ENCODE results near the gene BCL6. TPM values are rescaled to one million over a fixed set of nuclear protein-coding genes. Genes with fewer than 3 reads are reported as not detected.

Gene BCL6
- polyA plus RNA-seq, 1 experiment, result 12.8 TPM

DNA sequence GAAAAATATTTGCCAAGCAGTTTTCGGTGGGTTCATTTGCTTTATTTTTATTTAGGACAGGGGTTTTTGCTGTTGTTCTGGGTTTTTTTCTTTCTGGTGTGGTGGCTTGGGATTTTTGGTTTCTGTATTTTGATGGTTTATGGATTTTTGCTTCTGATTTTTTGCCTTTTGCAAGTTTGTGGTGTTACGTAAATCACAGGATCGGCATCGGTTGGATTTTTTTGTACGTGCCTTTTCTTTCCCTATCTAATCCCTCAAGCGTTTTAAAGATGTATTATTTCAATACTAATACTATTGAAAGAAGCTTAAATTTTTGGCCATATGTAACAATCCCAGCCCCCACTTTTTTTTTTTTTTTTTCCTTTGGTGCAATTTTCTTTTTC lies 782 bp upstream of the BCL6 start:
- H3K27ac ChIP-seq (ENCODE audit: low read depth, low read length), result peak overlapping the region; percentile 99
- peak overlapping the region; percentile 54 for H3K4me3 ChIP-seq (ENCODE audit: low read depth, low read length)
- CTCF ChIA-PET, result interaction anchor here (0.6 to 6.5 kb wide), 9 partner anchors 69 to 1209 kb away, joined by 3 to 96 read pairs (median 4); no protein-coding TSS in a partner anchor
- POLR2A ChIA-PET, result interaction anchor here (0.5 to 1.8 kb wide), 21 partner anchors 22 to 1210 kb away, joined by 3 to 14 read pairs (median 5); partner anchors contain the start of gene LPP
- DNase-seq (ENCODE audit: low read depth, low spot score), result no peak
- peaks cover 3% of the 10 kb centered on the region for H3K27me3 ChIP-seq (ENCODE audit: control insufficient read depth, insufficient read depth, low read length)
- TF ChIP-seq, protein P1, sequence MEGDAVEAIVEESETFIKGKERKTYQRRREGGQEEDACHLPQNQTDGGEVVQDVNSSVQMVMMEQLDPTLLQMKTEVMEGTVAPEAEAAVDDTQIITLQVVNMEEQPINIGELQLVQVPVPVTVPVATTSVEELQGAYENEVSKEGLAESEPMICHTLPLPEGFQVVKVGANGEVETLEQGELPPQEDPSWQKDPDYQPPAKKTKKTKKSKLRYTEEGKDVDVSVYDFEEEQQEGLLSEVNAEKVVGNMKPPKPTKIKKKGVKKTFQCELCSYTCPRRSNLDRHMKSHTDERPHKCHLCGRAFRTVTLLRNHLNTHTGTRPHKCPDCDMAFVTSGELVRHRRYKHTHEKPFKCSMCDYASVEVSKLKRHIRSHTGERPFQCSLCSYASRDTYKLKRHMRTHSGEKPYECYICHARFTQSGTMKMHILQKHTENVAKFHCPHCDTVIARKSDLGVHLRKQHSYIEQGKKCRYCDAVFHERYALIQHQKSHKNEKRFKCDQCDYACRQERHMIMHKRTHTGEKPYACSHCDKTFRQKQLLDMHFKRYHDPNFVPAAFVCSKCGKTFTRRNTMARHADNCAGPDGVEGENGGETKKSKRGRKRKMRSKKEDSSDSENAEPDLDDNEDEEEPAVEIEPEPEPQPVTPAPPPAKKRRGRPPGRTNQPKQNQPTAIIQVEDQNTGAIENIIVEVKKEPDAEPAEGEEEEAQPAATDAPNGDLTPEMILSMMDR (IDR thresholded peaks at IDR 0.05; ENCODE audit: low read depth, low read length), result no peak
- H3K9me3 ChIP-seq (ENCODE audit: control insufficient read depth, insufficient read depth, low read length), result no peaks in the 10 kb centered on the region

DNA sequence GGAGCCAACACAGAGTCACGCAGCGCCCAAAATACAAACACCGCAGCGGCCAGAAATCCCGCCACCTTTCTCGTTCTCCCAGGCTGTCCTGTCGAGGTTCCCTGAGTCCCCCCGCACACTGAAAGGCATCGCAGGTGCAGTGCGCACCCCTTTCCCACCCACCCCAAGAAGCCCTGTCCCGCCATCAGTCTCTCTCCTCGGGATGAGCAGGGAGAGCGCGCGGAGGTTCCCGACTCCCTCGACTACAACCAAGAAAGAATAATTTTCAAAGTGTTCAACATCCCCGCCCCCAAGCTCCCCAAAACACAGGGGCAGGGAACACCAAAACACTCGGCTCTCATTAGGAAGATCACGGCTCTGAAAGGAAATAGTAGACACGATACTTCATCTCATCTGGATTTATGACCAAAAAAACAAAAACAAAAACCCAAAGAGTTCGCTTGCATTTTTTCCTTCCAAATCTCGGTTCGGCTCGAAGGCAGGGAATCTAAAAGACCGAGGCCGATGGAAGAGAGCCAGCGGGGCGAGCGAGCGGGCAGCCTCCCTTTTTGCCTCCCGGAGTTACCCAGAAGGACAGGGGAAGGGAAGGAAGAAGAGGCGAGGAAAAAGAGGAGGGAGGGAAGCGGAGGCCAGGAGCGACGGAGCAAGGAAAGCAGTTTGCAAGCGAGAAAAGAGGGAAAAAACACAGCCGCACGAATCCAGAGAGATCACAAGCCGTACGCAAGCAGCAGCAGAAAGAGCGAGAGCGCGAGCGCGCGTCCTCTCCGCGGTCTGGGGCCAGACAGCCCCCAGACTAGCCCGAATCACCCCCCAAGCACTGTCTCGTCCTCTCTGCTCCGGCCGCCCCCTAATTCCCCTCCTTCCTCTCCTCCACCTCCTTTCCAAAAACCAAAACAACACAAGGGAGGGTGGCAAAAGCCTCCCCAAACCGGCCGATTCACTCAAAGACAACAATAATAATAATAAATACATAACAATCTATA lies 808 bp downstream of the BCL6 start:
- Histone ChIP-seq H3K9me3 (ENCODE audit: control insufficient read depth, insufficient read depth, low read length) (no peaks in the 10 kb centered on the region), H3K27me3 (ENCODE audit: control insufficient read depth, insufficient read depth, low read length) (peaks cover 2% of the 10 kb centered on the region), H3K27ac (ENCODE audit: low read depth, low read length) (peak overlapping the region; percentile 99), H3K4me3 (ENCODE audit: low read depth, low read length) (peak overlapping the region; percentile 89)
- no peak for DNase-seq (ENCODE audit: low read depth, low spot score)
- CTCF ChIA-PET, result interaction anchor here (0.6 to 6.5 kb wide), 3 partner anchors 560 to 1211 kb away, joined by 3 to 96 read pairs (median 3); no protein-coding TSS in a partner anchor
- POLR2A ChIA-PET, result interaction anchor here (0.5 to 2.1 kb wide), 18 partner anchors 15 to 1206 kb away, joined by 3 to 14 read pairs (median 4); partner anchors contain the start of gene LPP
- TF ChIP-seq, protein P1 (IDR thresholded peaks at IDR 0.05; ENCODE audit: low read depth, low read length), result no peak

DNA sequence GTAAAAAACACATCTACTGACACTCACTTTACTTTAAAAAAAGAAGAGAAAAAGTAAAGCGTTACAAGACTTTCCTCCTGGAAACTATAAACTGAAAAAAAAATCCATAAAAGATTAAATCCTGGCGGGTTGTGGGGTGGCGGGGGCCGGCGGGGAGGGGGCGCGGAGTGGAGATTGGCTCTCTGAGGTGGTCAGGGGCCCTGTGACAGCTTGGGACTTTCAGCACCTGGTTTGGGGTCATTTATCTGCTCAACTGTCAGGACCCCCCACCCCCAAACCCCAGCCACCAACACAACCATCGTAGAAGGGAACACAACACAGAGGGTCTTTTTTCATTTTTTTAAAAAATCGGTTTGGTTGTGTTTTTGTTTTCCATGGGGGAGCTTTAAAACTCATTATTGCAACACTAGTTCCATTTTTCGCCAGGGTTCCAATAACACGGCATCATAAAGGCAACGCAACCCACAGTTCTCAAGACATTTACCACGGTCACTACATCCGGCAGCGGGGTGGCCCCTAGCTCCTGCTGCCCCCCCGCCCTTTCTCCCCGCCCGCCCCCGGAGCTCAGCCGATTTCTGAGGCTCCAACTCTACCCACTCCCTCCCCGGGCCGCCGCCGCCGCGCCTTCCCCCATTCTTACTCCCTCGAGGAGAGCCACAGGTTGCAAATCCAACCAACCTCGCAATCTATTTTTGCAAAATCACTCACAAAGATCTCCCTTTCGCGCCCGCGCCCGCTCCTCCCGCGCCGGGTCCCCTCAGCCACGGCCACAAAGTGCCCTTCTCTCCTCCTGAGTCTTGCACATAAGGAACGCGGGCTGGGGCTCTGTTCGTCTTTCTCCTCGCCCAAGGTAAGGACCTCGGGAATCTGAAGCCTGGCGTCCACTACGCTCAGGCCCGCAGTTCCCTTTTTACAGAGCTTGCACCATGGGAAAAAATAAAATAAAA lies 1.8 kb downstream of the BCL6 start:
- DNase-seq (ENCODE audit: low read depth, low spot score), result no peak
- ChIA-PET CTCF (interaction anchor here (0.6 to 6.5 kb wide), 11 partner anchors 434 to 1399 kb away, joined by 3 to 96 read pairs (median 4); no protein-coding TSS in a partner anchor), POLR2A (interaction anchor here (1.0 to 2.1 kb wide), 3 partner anchors 410 to 527 kb away, joined by 3 to 4 read pairs (median 3); no protein-coding TSS in a partner anchor)
- peak overlapping the region; percentile 89 for H3K4me3 ChIP-seq (ENCODE audit: low read depth, low read length)
- TF ChIP-seq, protein P1 (IDR thresholded peaks at IDR 0.05; ENCODE audit: low read depth, low read length), result no peak
- peak overlapping the region; percentile 99 for H3K27ac ChIP-seq (ENCODE audit: low read depth, low read length)
- no peaks in the 10 kb centered on the region for H3K27me3 ChIP-seq (ENCODE audit: control insufficient read depth, insufficient read depth, low read length)
- H3K9me3 ChIP-seq (ENCODE audit: control insufficient read depth, insufficient read depth, low read length), result no peaks in the 10 kb centered on the region

DNA sequence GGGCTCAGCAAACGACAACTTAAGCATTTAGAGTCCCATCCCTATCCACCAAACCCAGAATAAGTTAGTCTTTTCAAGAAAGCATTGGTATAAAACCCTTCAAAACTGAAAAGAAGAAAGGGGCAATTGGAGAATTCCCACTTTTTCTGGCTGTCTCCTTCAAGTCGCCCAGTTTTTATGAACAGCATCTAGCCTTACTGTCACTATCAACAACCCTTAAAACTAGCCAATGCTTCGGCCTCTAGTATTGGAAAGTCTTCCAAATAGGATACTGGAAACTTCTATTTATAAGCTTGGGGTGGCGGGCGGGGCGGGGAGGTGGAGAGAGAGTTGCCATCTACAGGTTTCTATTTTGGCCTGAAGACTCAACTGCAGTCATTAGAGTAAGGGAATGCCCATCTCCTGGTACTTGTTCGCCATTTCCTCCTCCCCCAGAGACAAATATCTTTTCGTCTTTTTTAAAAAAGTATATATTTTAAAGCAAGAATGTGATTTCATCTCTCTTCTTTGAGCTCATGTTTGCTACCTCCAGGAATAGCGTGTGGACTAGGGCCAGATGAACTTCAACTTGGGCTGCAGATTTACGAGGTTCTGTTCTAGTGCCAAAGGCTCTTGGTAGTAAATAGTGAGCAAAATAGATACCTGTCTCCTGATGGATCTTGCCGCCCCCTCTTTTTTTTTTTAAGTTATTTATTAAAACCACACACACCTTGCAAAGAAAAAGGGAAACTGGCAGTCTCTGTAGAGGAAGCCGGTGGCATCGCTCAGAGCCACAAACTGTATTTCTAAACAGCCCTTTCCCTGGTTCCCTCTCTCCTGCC lies 2.7 kb downstream of the BCL6 start:
- Histone ChIP-seq H3K27ac (ENCODE audit: low read depth, low read length) (peak overlapping the region; percentile 47), H3K9me3 (ENCODE audit: control insufficient read depth, insufficient read depth, low read length) (no peaks in the 10 kb centered on the region), H3K27me3 (ENCODE audit: control insufficient read depth, insufficient read depth, low read length) (no peaks in the 10 kb centered on the region), H3K4me3 (ENCODE audit: low read depth, low read length) (peak overlapping the region; percentile 89)
- TF ChIP-seq, protein P1 (IDR thresholded peaks at IDR 0.05; ENCODE audit: low read depth, low read length), result no peak
- DNase-seq (ENCODE audit: low read depth, low spot score), result no peak
- ChIA-PET POLR2A (interaction anchor here (0.8 to 2.1 kb wide), 3 partner anchors 410 to 528 kb away, joined by 3 to 5 read pairs (median 4); no protein-coding TSS in a partner anchor), CTCF (interaction anchor here (0.6 to 6.5 kb wide), 8 partner anchors 464 to 1493 kb away, joined by 3 to 96 read pairs (median 4); no protein-coding TSS in a partner anchor)

Data from AG04450 (cell line).